ENCODE results near the gene TXNDC15. TPM values are rescaled to one million over a fixed set of nuclear protein-coding genes. Genes with fewer than 3 reads are reported as not detected.
"Not testable (repeated sequence)": the region's sequence is repeated elsewhere in the genome, so short reads cannot be mapped to it uniquely, and the experiment has no call there.

TXNDC15 gene
- total RNA-seq, 1 donor from 2014 or later: 20.8 TPM

GRCh38 chr5:134846641-134846960 is 27.6 kb upstream of the TXNDC15 start:
- TF ChIP-seq CTCF (IDR thresholded peaks at IDR 0.05; ENCODE audit: insufficient read depth, low read length, poor library complexity, severe bottlenecking): no peak
- Histone ChIP-seq H3K36me3 (ENCODE audit: control insufficient read depth, insufficient read depth, low read length) (no peaks in the 10 kb centered on the region), H3K4me3 (ENCODE audit: low read depth, low read length) (peak overlapping the region; percentile 91), H3K27me3 (ENCODE audit: control insufficient read depth, insufficient read depth, low read length) (no peaks in the 10 kb centered on the region)
- DNase-seq (ENCODE audit: low read depth): no peak

GRCh38 chr5:134849434-134849933 is 24.7 kb upstream of the TXNDC15 start:
- not testable (repeated sequence) for H3K4me3 ChIP-seq (ENCODE audit: low read depth, low read length); H3K27me3 ChIP-seq (ENCODE audit: control insufficient read depth, insufficient read depth, low read length); H3K36me3 ChIP-seq (ENCODE audit: control insufficient read depth, insufficient read depth, low read length); DNase-seq (ENCODE audit: low read depth)

GRCh38 chr5:134851307-134851923 is 22.8 kb upstream of the TXNDC15 start:
- H3K36me3 ChIP-seq (ENCODE audit: control insufficient read depth, insufficient read depth, low read length): peaks cover 3% of the 10 kb centered on the region
- no peak overlapping the region for H3K4me3 ChIP-seq (ENCODE audit: low read depth, low read length)
- no peak for DNase-seq (ENCODE audit: low read depth)
- peak; percentile 51 for TF ChIP-seq CTCF (IDR thresholded peaks at IDR 0.05; ENCODE audit: insufficient read depth, low read length, poor library complexity, severe bottlenecking)
- no peaks in the 10 kb centered on the region for H3K27me3 ChIP-seq (ENCODE audit: control insufficient read depth, insufficient read depth, low read length)

- H3K4me3 ChIP-seq (ENCODE audit: low read depth, low read length); DNase-seq (ENCODE audit: low read depth); H3K36me3 ChIP-seq (ENCODE audit: control insufficient read depth, insufficient read depth, low read length); H3K27me3 ChIP-seq (ENCODE audit: control insufficient read depth, insufficient read depth, low read length): not testable (repeated sequence)
Measured at GRCh38 chr5:134856465-134856864, 17.7 kb upstream of the TXNDC15 start.

- no peak for DNase-seq (ENCODE audit: low read depth)
- H3K4me3 ChIP-seq (ENCODE audit: low read depth, low read length): no peak overlapping the region
- H3K36me3 ChIP-seq (ENCODE audit: control insufficient read depth, insufficient read depth, low read length): peaks cover 4% of the 10 kb centered on the region
- TF ChIP-seq CTCF (IDR thresholded peaks at IDR 0.05; ENCODE audit: insufficient read depth, low read length, poor library complexity, severe bottlenecking): no peak
- H3K27me3 ChIP-seq (ENCODE audit: control insufficient read depth, insufficient read depth, low read length): no peaks in the 10 kb centered on the region
Measured at GRCh38 chr5:134857401-134857800, 16.8 kb upstream of the TXNDC15 start.

- H3K4me3 ChIP-seq (ENCODE audit: low read depth, low read length): no peak overlapping the region
- peaks cover 2% of the 10 kb centered on the region for H3K36me3 ChIP-seq (ENCODE audit: control insufficient read depth, insufficient read depth, low read length)
- TF ChIP-seq CTCF (IDR thresholded peaks at IDR 0.05; ENCODE audit: insufficient read depth, low read length, poor library complexity, severe bottlenecking): no peak
- no peaks in the 10 kb centered on the region for H3K27me3 ChIP-seq (ENCODE audit: control insufficient read depth, insufficient read depth, low read length)
- no peak for DNase-seq (ENCODE audit: low read depth)
Measured at GRCh38 chr5:134864707-134865106, 9.5 kb upstream of the TXNDC15 start.

GRCh38 chr5:134873494-134873893 is 677 bp upstream of the TXNDC15 start:
- Histone ChIP-seq H3K36me3 (ENCODE audit: control insufficient read depth, insufficient read depth, low read length) (no peaks in the 10 kb centered on the region), H3K4me3 (ENCODE audit: low read depth, low read length) (no peak overlapping the region), H3K27me3 (ENCODE audit: control insufficient read depth, insufficient read depth, low read length) (no peaks in the 10 kb centered on the region)
- TF ChIP-seq CTCF (IDR thresholded peaks at IDR 0.05; ENCODE audit: insufficient read depth, low read length, poor library complexity, severe bottlenecking): no peak
- DNase-seq (ENCODE audit: low read depth): no peak
